ENCODE measurements around the gene ITPRIP.

- TF ChIP-seq POLR2AphosphoS5 (IDR thresholded peaks at IDR 0.05), result no peak
- TF ChIP-seq CTCF (IDR thresholded peaks at IDR 0.05), result no peak
- no peak for TF ChIP-seq POLR2A (IDR thresholded peaks at IDR 0.05)
- TF ChIP-seq EP300 (IDR thresholded peaks at IDR 0.05), result no peak
Observed at GRCh38 chr10:104326991-104327610, 11.2 kb downstream of the ITPRIP start.

All from gastroesophageal sphincter (tissue), 3 donors.